Subcutaneous adipose tissue (tissue), 4 donors: ENCODE measurements around the gene TRIM28. TPM values are rescaled to one million over a fixed set of nuclear protein-coding genes. Genes with fewer than 3 reads are reported as not detected.

Source experiments
- CTCF ChIP-seq: fragments of 450-650 bp; IDR thresholded peaks from one replicate; pipeline ENCODE4 v1.5.1; 2016; ENCODE audit warnings: low read depth, mild to moderate bottlenecking, control low read depth, antibody characterized with exemption, moderate library complexity
- total RNA-seq, 4 donors: library from RNA; depleted of rRNA; stranded (reverse); fragments of >200 nt; gene quantifications; one replicate each; pipeline ENCODE4 v1.1.0, GENCODE V29; 2016

Gene TRIM28
- total RNA-seq, 4 donors from 2014 or later = 87.9 to 163 (median 119) TPM

- no peak for TF ChIP-seq CTCF
Observed at GRCh38 chr19:58521651-58522050, 22.2 kb upstream of the TRIM28 start.

- no peak for TF ChIP-seq CTCF
Observed at GRCh38 chr19:58522709-58523108, 21.2 kb upstream of the TRIM28 start.

GRCh38 chr19:58529405-58529804 is 14.5 kb upstream of the TRIM28 start:
- no peak for TF ChIP-seq CTCF

- TF ChIP-seq CTCF = no peak
Observed at GRCh38 chr19:58531034-58531840, 12.6 kb upstream of the TRIM28 start.

GRCh38 chr19:58535857-58536256 is 8.0 kb upstream of the TRIM28 start:
- TF ChIP-seq CTCF = no peak

GRCh38 chr19:58536852-58537798 is 6.7 kb upstream of the TRIM28 start:
- TF ChIP-seq CTCF = no peak
